Osteoblast (primary cell): Measurements from ENCODE around the gene TFB2M. TPM values are rescaled to one million over a fixed set of nuclear protein-coding genes. Genes with fewer than 3 reads are reported as not detected.

Experiments used
- DNase-seq: peaks from one replicate; pipeline ENCODE4 v3.0.0; 2011; ENCODE audit warnings: low spot score, mixed read lengths; ENCODE audit not compliant: insufficient read length; ENCODE audit errors: missing footprints
- H2AFZ ChIP-seq: 2 replicates; pipeline ENCODE4 v1.6.0; 2011; ENCODE audit warnings: mild to moderate bottlenecking, low read length
- H3K27ac ChIP-seq: 2 replicates; pipeline ENCODE4 v1.5.1; 2011; ENCODE audit warnings: mild to moderate bottlenecking, low read depth, low read length, moderate library complexity
- H3K27me3 ChIP-seq: 2 replicates; pipeline ENCODE4 v1.6.0; 2012; ENCODE audit warnings: mild to moderate bottlenecking, control low read depth, inconsistent platforms, low read length, moderate library complexity; ENCODE audit not compliant: insufficient read depth
- H3K36me3 ChIP-seq: 2 replicates; pipeline ENCODE4 v1.5.1; 2011; ENCODE audit warnings: mild to moderate bottlenecking, low read length, control low read depth, moderate library complexity; ENCODE audit not compliant: insufficient read depth
- H3K4me1 ChIP-seq: 2 replicates; pipeline ENCODE4 v1.5.1; 2011; ENCODE audit warnings: mild to moderate bottlenecking, low read length, control low read depth, moderate library complexity; ENCODE audit not compliant: insufficient read depth
- H3K4me2 ChIP-seq: 2 replicates; pipeline ENCODE4 v1.6.0; 2011; ENCODE audit warnings: mild to moderate bottlenecking, low read length; ENCODE audit not compliant: insufficient read depth
- H3K4me3 ChIP-seq: fragments of 200-600 bp; sonication (generic); 3 replicates; pipeline ENCODE4 v1.5.1; 2012; ENCODE audit warnings: mild to moderate bottlenecking, low read length, inconsistent platforms; ENCODE audit not compliant: insufficient read depth
- H3K79me2 ChIP-seq: 2 replicates; pipeline ENCODE4 v1.6.0; 2012; ENCODE audit warnings: mild to moderate bottlenecking, low read length, control low read depth, inconsistent platforms; ENCODE audit not compliant: insufficient read depth
- H3K9me3 ChIP-seq: 2 replicates; pipeline ENCODE4 v1.5.1; 2011; ENCODE audit warnings: low read depth, low read length, control low read depth
- H4K20me1 ChIP-seq: 2 replicates; pipeline ENCODE4 v1.6.0; 2012; ENCODE audit warnings: mild to moderate bottlenecking, low read length, control low read depth; ENCODE audit not compliant: insufficient read depth
- total RNA-seq: library from RNA; depleted of rRNA; stranded (reverse); fragments of >200 nt; gene quantifications from 2 replicates; pipeline ENCODE4 v1.2.3, GENCODE V29; 2012
- TF ChIP-seq, protein P1 (sequence below): IDR thresholded peaks from 2 replicates; pipeline ENCODE4 v1.5.1; 2011; ENCODE audit warnings: mild to moderate bottlenecking, low read depth, low read length, moderate library complexity; ENCODE audit errors: extremely low read depth

The TFB2M gene
- total RNA-seq, 1 donor: 19.5 TPM

GRCh38 chr1:246537441-246537840, 28.6 kb downstream of the TFB2M start:
- H2AFZ ChIP-seq: no peak overlapping the region
- peaks cover 16% of the 10 kb centered on the region for H3K36me3 ChIP-seq
- no peaks in the 10 kb centered on the region for H3K9me3 ChIP-seq
- H3K4me1 ChIP-seq: no peaks in the 10 kb centered on the region
- no peak for DNase-seq
- no peak overlapping the region for H3K4me3 ChIP-seq
- TF ChIP-seq, protein P1, sequence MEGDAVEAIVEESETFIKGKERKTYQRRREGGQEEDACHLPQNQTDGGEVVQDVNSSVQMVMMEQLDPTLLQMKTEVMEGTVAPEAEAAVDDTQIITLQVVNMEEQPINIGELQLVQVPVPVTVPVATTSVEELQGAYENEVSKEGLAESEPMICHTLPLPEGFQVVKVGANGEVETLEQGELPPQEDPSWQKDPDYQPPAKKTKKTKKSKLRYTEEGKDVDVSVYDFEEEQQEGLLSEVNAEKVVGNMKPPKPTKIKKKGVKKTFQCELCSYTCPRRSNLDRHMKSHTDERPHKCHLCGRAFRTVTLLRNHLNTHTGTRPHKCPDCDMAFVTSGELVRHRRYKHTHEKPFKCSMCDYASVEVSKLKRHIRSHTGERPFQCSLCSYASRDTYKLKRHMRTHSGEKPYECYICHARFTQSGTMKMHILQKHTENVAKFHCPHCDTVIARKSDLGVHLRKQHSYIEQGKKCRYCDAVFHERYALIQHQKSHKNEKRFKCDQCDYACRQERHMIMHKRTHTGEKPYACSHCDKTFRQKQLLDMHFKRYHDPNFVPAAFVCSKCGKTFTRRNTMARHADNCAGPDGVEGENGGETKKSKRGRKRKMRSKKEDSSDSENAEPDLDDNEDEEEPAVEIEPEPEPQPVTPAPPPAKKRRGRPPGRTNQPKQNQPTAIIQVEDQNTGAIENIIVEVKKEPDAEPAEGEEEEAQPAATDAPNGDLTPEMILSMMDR: no peak
- no peaks in the 10 kb centered on the region for H4K20me1 ChIP-seq
- no peak overlapping the region for H3K27ac ChIP-seq
- peaks cover 9% of the 10 kb centered on the region for H3K27me3 ChIP-seq
- H3K4me2 ChIP-seq: no peak overlapping the region
- no peaks in the 10 kb centered on the region for H3K79me2 ChIP-seq

DNA sequence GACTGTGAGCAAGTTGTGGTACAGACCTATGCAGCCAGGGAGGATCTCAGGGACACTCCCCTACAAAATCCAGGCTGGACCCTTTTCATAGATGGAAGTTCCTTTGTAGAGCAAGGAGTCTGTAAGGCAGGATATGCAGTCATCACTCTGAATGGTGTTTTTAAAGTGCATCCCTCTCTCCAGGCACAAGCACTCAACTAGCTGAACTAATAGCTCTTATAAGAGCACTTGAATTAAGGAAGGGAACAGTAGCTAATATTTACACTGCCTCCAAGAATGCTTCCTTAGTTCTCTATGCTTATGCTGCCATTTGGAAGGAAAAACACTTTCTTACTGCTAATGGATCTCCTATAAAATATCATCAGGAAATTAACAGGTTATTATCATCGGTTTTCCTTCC, 31.9 kb downstream of the TFB2M start:
- Histone ChIP-seq H3K79me2 (no peaks in the 10 kb centered on the region), H3K4me1 (no peaks in the 10 kb centered on the region), H3K27ac (no peak overlapping the region), H3K4me2 (no peak overlapping the region), H3K36me3 (no peaks in the 10 kb centered on the region), H3K4me3 (no peak overlapping the region), H3K9me3 (peaks cover 4% of the 10 kb centered on the region), H3K27me3 (peaks cover 9% of the 10 kb centered on the region), H2AFZ (no peak overlapping the region), H4K20me1 (no peaks in the 10 kb centered on the region)
- TF ChIP-seq, protein P1: no peak
- DNase-seq: no peak

- TF ChIP-seq, protein P1: no peak
- Histone ChIP-seq H3K79me2 (no peaks in the 10 kb centered on the region), H3K4me2 (no peak overlapping the region), H3K27me3 (peaks cover 9% of the 10 kb centered on the region), H2AFZ (no peak overlapping the region), H3K4me1 (no peaks in the 10 kb centered on the region), H3K27ac (no peak overlapping the region), H4K20me1 (no peaks in the 10 kb centered on the region), H3K9me3 (peaks cover 4% of the 10 kb centered on the region), H3K4me3 (no peak overlapping the region), H3K36me3 (no peaks in the 10 kb centered on the region)
- DNase-seq: no peak
Observed at GRCh38 chr1:246533371-246533905, 32.6 kb downstream of the TFB2M start.

DNA sequence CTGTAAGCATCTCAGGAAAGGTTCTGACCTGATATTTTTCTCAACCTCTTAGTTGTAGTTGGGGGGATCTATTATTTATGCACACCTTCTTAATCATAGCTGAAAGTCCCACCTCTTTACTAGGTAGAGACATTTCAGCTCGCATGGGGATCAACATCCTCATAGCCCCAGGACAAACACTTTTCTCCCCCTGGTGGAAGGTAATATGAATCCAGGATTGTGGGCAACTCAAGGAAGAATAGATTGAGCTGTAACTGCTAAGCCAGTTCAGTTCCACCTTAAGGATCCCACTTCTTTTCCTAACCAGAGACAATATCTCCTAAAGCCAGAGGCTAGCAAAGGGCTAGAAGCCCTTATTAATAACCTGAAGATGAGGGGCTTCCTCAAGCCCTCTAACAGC, 33.5 kb downstream of the TFB2M start:
- Histone ChIP-seq H3K4me1 (no peaks in the 10 kb centered on the region), H3K79me2 (no peaks in the 10 kb centered on the region), H2AFZ (no peak overlapping the region), H3K36me3 (no peaks in the 10 kb centered on the region), H3K4me2 (no peak overlapping the region), H4K20me1 (no peaks in the 10 kb centered on the region), H3K4me3 (no peak overlapping the region), H3K9me3 (peaks cover 4% of the 10 kb centered on the region), H3K27me3 (peaks cover 9% of the 10 kb centered on the region), H3K27ac (no peak overlapping the region)
- no peak for DNase-seq
- TF ChIP-seq, protein P1: peak; percentile 32
